Right cardiac atrium (tissue), 5 donors: ENCODE results near the gene POLE2. TPM values are rescaled to one million over a fixed set of nuclear protein-coding genes. Genes with fewer than 3 reads are reported as not detected.

Source experiments
- ATAC-seq, 2 donors: fragments of 200-7000 bp; cut with Tn5 transposase; one replicate each; pipeline versions ENCODE4 v1.8.0 to v1.9.1; 2020; ENCODE audit warnings: moderate library complexity in 2 of 2, mild to moderate bottlenecking in 1 of 2
- DNase-seq, 3 donors: peaks; one replicate each; pipeline ENCODE4 v3.0.0-alpha.2; 2020
- H3K27ac ChIP-seq: one replicate; pipeline ENCODE4 v1.5.1; 2013; ENCODE audit warnings: mild to moderate bottlenecking, low read length, control low read depth, moderate library complexity
- H3K27me3 ChIP-seq: one replicate; pipeline ENCODE4 v1.6.1; 2013; ENCODE audit not compliant: control insufficient read depth, insufficient read depth
- H3K4me1 ChIP-seq: one replicate; pipeline ENCODE4 v1.6.1; 2013; ENCODE audit warnings: low read length; ENCODE audit not compliant: control insufficient read depth, insufficient read depth
- H3K4me3 ChIP-seq: one replicate; pipeline ENCODE4 v1.5.1; 2013; ENCODE audit warnings: low read length, control low read depth
- H3K9me3 ChIP-seq: one replicate; pipeline ENCODE4 v1.6.1; 2013; ENCODE audit warnings: low read length; ENCODE audit not compliant: control insufficient read depth
- WGBS: extraction: QIAGEN DNeasy Blood & Tissue Kit; methylation state at CpG from one replicate; pipeline ENCODE4 v1.1.7; 2013; 5-methylcytosine and 5-hydroxymethylcytosine counted together
- intact Hi-C, 4 donors: fragments of 100-400 bp; cut with DNase I; formaldehyde crosslinking; loops; one replicate each; pipeline versions ENCODE4 v1.11.0 to v1.14.0; 2022 to 2023
- polyA plus RNA-seq: library from polyadenylated mRNA; stranded (reverse); fragments of 200-250 nt; gene quantifications from one replicate; pipeline ENCODE4 v1.2.3, GENCODE V29; 2013
- total RNA-seq, 4 donors: library from RNA; stranded (reverse); fragmentation: NEBNext Ultra II Directional; extraction: Animal tissue kit (Norgen Biotek cat#: 25700); gene quantifications; one replicate each; pipeline ENCODE4 v1.2.1, GENCODE V29; 2021
- donor health status: healthy with polysubstance abuse.
- donor health status: DM: no; HTN: yes; CAD: no.
- donor health status: DM: no; HTN: no; CAD: no.
- donor health status: DM: no; HTN: yes; CAD: no; lungs with severe emphysema.
- donor health status: DM: yes; HTN: yes; CAD: no.

POLE2 gene
- total and polyA plus RNA-seq, 5 donors, result 0.59 to 2.0 (median 1.2) TPM

- Histone ChIP-seq H3K27me3 (no peaks in the 10 kb centered on the region), H3K4me3 (no peak overlapping the region), H3K27ac (no peak overlapping the region), H3K4me1 (no peaks in the 10 kb centered on the region), H3K9me3 (no peaks in the 10 kb centered on the region)
- intact Hi-C loops, result no loop called here
- 89% methylated on average over 6 of the region's 6 CpGs for WGBS
- ATAC-seq (no peak), DNase-seq (no peak)
These were observed 72.2 kb downstream of the POLE2 start for GRCh38 chr14:49615776-49616175.

GRCh38 chr14:49614196-49614595 lies 73.8 kb downstream of the POLE2 start:
- Histone ChIP-seq H3K27ac (no peak overlapping the region), H3K4me1 (no peaks in the 10 kb centered on the region), H3K9me3 (no peaks in the 10 kb centered on the region), H3K4me3 (no peak overlapping the region), H3K27me3 (no peaks in the 10 kb centered on the region)
- intact Hi-C loops, result no loop called here
- ATAC-seq (no peak), DNase-seq (no peak)
- 94% methylated on average over 2 of the region's 2 CpGs for WGBS

- H3K9me3 ChIP-seq, result no peaks in the 10 kb centered on the region
- ATAC-seq, result no peak
- intact Hi-C loops, result no loop called here
- H3K4me1 ChIP-seq, result no peaks in the 10 kb centered on the region
- H3K4me3 ChIP-seq, result no peak overlapping the region
- DNase-seq, result no peak
- no peak overlapping the region for H3K27ac ChIP-seq
- WGBS, result 90% methylated on average over 8 of the region's 8 CpGs
- no peaks in the 10 kb centered on the region for H3K27me3 ChIP-seq
These were observed 75.3 kb downstream of the POLE2 start for GRCh38 chr14:49612671-49613070.

GRCh38 chr14:49612251-49612650 lies 75.8 kb downstream of the POLE2 start:
- intact Hi-C loops, result no loop called here
- H3K9me3 ChIP-seq, result no peaks in the 10 kb centered on the region
- no peak overlapping the region for H3K4me3 ChIP-seq
- no peaks in the 10 kb centered on the region for H3K27me3 ChIP-seq
- ATAC-seq, result no peak
- H3K4me1 ChIP-seq, result no peaks in the 10 kb centered on the region
- no peak for DNase-seq
- no peak overlapping the region for H3K27ac ChIP-seq
- 93% methylated on average over 4 of the region's 4 CpGs for WGBS

GRCh38 chr14:49607583-49607982 lies 80.4 kb downstream of the POLE2 start:
- no peaks in the 10 kb centered on the region for H3K9me3 ChIP-seq
- 85% methylated on average over 6 of the region's 6 CpGs for WGBS
- H3K4me1 ChIP-seq, result no peaks in the 10 kb centered on the region
- no peak for DNase-seq
- no peaks in the 10 kb centered on the region for H3K27me3 ChIP-seq
- H3K4me3 ChIP-seq, result no peak overlapping the region
- no peak for ATAC-seq
- intact Hi-C loops, result no loop called here
- H3K27ac ChIP-seq, result no peak overlapping the region

GRCh38 chr14:49598485-49599300 lies 89.3 kb downstream of the POLE2 start, which contains the start of gene LRR1:
LRR1 (plus strand) TSS chr14:49598940; CDS start chr14:49599021, 81 bp downstream.
- Histone ChIP-seq H3K27me3 (no peaks in the 10 kb centered on the region), H3K4me1 (no peaks in the 10 kb centered on the region), H3K4me3 (peak within 1 kb of the TSS; percentile 92), H3K9me3 (no peaks in the 10 kb centered on the region), H3K27ac (peak within 1 kb of the TSS; percentile 89)
- intact Hi-C loops, result no loop called here
- WGBS, result under 1% methylated on average over 77 of the region's 77 CpGs
- DNase-seq, result peak; percentile 83 to 94 (median 93)
- peak; percentile 91 to 92 for ATAC-seq

- Histone ChIP-seq H3K4me3 (peak overlapping the region; percentile 92), H3K4me1 (no peaks in the 10 kb centered on the region), H3K9me3 (no peaks in the 10 kb centered on the region), H3K27me3 (no peaks in the 10 kb centered on the region), H3K27ac (peak overlapping the region; percentile 89)
- intact Hi-C loops, result no loop called here
- DNase-seq (no peak), ATAC-seq (peak; percentile 25 to 27)
- WGBS, result under 1% methylated on average over 15 of the region's 15 CpGs
These were observed 89.9 kb downstream of the POLE2 start for GRCh38 chr14:49598189-49598484.

GRCh38 chr14:49594347-49595091 lies 93.5 kb downstream of the POLE2 start:
- no peak overlapping the region for H3K27ac ChIP-seq
- H3K9me3 ChIP-seq, result no peaks in the 10 kb centered on the region
- H3K4me3 ChIP-seq, result no peak overlapping the region
- ATAC-seq (peak; percentile 33 to 35), DNase-seq (no peak)
- H3K27me3 ChIP-seq, result no peaks in the 10 kb centered on the region
- no peaks in the 10 kb centered on the region for H3K4me1 ChIP-seq
- WGBS, result 8% methylated on average over 4 of the region's 4 CpGs
- intact Hi-C loops, result no loop called here

Other genes starting within 250 kb of the POLE2 start
- gene RPS29, start 101.8 kb downstream of the POLE2 start, total RNA-seq, result 100 to 1,000 TPM; 827 to 988 (median 890) TPM
- gene RPS29, start 101.8 kb downstream of the POLE2 start, polyA plus RNA-seq, result 1,306 TPM
- gene LRR1, start 89.3 kb downstream of the POLE2 start, total RNA-seq, result 1 to 10 TPM; 5.3 to 7.5 (median 6.5) TPM
- gene LRR1, start 89.3 kb downstream of the POLE2 start, polyA plus RNA-seq, result 3.5 TPM
- gene RPL36AL, start 67.6 kb downstream of the POLE2 start, total RNA-seq, result 100 to 1,000 TPM; 153 to 180 (median 167) TPM
- 315 TPM for gene RPL36AL, start 67.6 kb downstream of the POLE2 start, polyA plus RNA-seq
- 10 to 100 TPM; 14.4 to 22.1 (median 16.3) TPM for gene MGAT2, start 67.4 kb downstream of the POLE2 start, total RNA-seq
- gene MGAT2, start 67.4 kb downstream of the POLE2 start, polyA plus RNA-seq, result 12.0 TPM
- 1 to 10 TPM; 5.3 to 7.1 (median 6.1) TPM for gene DNAAF2, start 53.0 kb downstream of the POLE2 start, total RNA-seq
- 6.0 TPM for gene DNAAF2, start 53.0 kb downstream of the POLE2 start, polyA plus RNA-seq
- 10 to 100 TPM; 10.4 to 14.5 (median 12.1) TPM for gene KLHDC1, start 4.9 kb upstream of the POLE2 start, total RNA-seq
- gene KLHDC1, start 4.9 kb upstream of the POLE2 start, polyA plus RNA-seq, result 5.3 TPM
- gene KLHDC2, start 79.9 kb upstream of the POLE2 start, total RNA-seq, result 10 to 100 TPM; 71.5 to 91.9 (median 74.1) TPM
- gene KLHDC2, start 79.9 kb upstream of the POLE2 start, polyA plus RNA-seq, result 77.3 TPM
- gene NEMF, start 164.6 kb upstream of the POLE2 start, total RNA-seq, result 10 to 100 TPM; 47.0 to 54.4 (median 51.7) TPM
- gene NEMF, start 164.6 kb upstream of the POLE2 start, polyA plus RNA-seq, result 27.0 TPM
- 10 to 100 TPM; 25.3 to 34.6 (median 28.2) TPM for gene ARF6, start 204.9 kb upstream of the POLE2 start, total RNA-seq
- 16.5 TPM for gene ARF6, start 204.9 kb upstream of the POLE2 start, polyA plus RNA-seq